Measurements from ENCODE around the gene HIP1.
A peak's percentile ranks its signal among the peaks of the same experiment; 100 is the strongest.
"Not testable (repeated sequence)": the region's sequence is repeated elsewhere in the genome, so short reads cannot be mapped to it uniquely, and the experiment has no call there.

Gene HIP1

GRCh38 chr7:75639071-75639885 lies 99.5 kb downstream of the HIP1 start:
- DNase-seq: no peak

- no peak for DNase-seq
Measured at GRCh38 chr7:75638594-75639070, 100.1 kb downstream of the HIP1 start.

- DNase-seq: no peak
Measured at GRCh38 chr7:75637854-75638593, 100.7 kb downstream of the HIP1 start.

GRCh38 chr7:75635036-75635435 lies 103.7 kb downstream of the HIP1 start:
- DNase-seq: no peak

GRCh38 chr7:75632587-75632986 lies 106.2 kb downstream of the HIP1 start:
- DNase-seq: not testable (repeated sequence)

GRCh38 chr7:75631711-75632110 lies 107.0 kb downstream of the HIP1 start:
- no peak for DNase-seq

GRCh38 chr7:75630549-75630948 lies 108.2 kb downstream of the HIP1 start:
- no peak for DNase-seq

- no peak for DNase-seq
Measured at GRCh38 chr7:75629044-75629443, 109.7 kb downstream of the HIP1 start.

- DNase-seq: no peak
Measured at GRCh38 chr7:75628055-75628454, 110.7 kb downstream of the HIP1 start.

- DNase-seq: no peak
Measured at GRCh38 chr7:75626954-75627353, 111.8 kb downstream of the HIP1 start.

GRCh38 chr7:75625868-75626267 lies 112.9 kb downstream of the HIP1 start:
- DNase-seq: no peak

GRCh38 chr7:75624134-75624832 lies 114.5 kb downstream of the HIP1 start:
- DNase-seq: peak; percentile 43

- DNase-seq: no peak
Measured at GRCh38 chr7:75623390-75624133, 115.2 kb downstream of the HIP1 start.

GRCh38 chr7:75621124-75621523 lies 117.6 kb downstream of the HIP1 start:
- no peak for DNase-seq

GRCh38 chr7:75619636-75620035 lies 119.1 kb downstream of the HIP1 start:
- DNase-seq: no peak

GRCh38 chr7:75617634-75618234 lies 121.0 kb downstream of the HIP1 start:
- peak; percentile 75 for DNase-seq

- no peak for DNase-seq
Measured at GRCh38 chr7:75616421-75617167, 122.1 kb downstream of the HIP1 start.

GRCh38 chr7:75614401-75614800 lies 124.3 kb downstream of the HIP1 start:
- DNase-seq: no peak

- no peak for DNase-seq
Measured at GRCh38 chr7:75613351-75613750, 125.4 kb downstream of the HIP1 start.

- DNase-seq: no peak
Measured at GRCh38 chr7:75611557-75612178, 127.1 kb downstream of the HIP1 start.

GRCh38 chr7:75609416-75609815 lies 129.3 kb downstream of the HIP1 start:
- DNase-seq: not testable (repeated sequence)
